GM18519 (cell line): Measurements from ENCODE around the gene C19orf38.

Experiments used
- ATAC-seq: cut with Tn5 transposase; IDR thresholded peaks from one replicate; pipeline ENCODE4 v1.9.1; 2021; ENCODE audit warnings: mild to moderate bottlenecking, moderate library complexity; ENCODE audit not compliant: unreplicated experiment, low FRiP score

C19orf38 gene

GRCh38 chr19:10848230-10848856, at the start of gene C19orf38:
C19orf38 (plus strand) TSS chr19:10848415; CDS start chr19:10848509, 94 bp downstream.
- ATAC-seq = no peak

GRCh38 chr19:10800488-10800887, 47.7 kb upstream of the C19orf38 start:
- ATAC-seq = no peak

- no peak for ATAC-seq
Observed at GRCh38 chr19:10802479-10802878, 45.7 kb upstream of the C19orf38 start.

GRCh38 chr19:10803252-10803651, 45.0 kb upstream of the C19orf38 start:
- ATAC-seq = no peak

GRCh38 chr19:10805065-10805757, 43.0 kb upstream of the C19orf38 start:
- ATAC-seq = no peak

GRCh38 chr19:10805758-10806247, 42.4 kb upstream of the C19orf38 start:
- no peak for ATAC-seq

- ATAC-seq = no peak
Observed at GRCh38 chr19:10808937-10809649, 39.1 kb upstream of the C19orf38 start.

- ATAC-seq = no peak
Observed at GRCh38 chr19:10809651-10810285, 38.4 kb upstream of the C19orf38 start.

- no peak for ATAC-seq
Observed at GRCh38 chr19:10811391-10812111, 36.7 kb upstream of the C19orf38 start.

- ATAC-seq = no peak
Observed at GRCh38 chr19:10812196-10812595, 36.0 kb upstream of the C19orf38 start.

GRCh38 chr19:10812902-10813404, 35.3 kb upstream of the C19orf38 start:
- ATAC-seq = no peak

GRCh38 chr19:10815007-10815536, 33.1 kb upstream of the C19orf38 start:
- no peak for ATAC-seq

GRCh38 chr19:10815969-10816644, 32.1 kb upstream of the C19orf38 start:
- ATAC-seq = no peak

GRCh38 chr19:10816691-10817090, 31.5 kb upstream of the C19orf38 start:
- no peak for ATAC-seq

- ATAC-seq = no peak
Observed at GRCh38 chr19:10817291-10818038, 30.8 kb upstream of the C19orf38 start.

- no peak for ATAC-seq
Observed at GRCh38 chr19:10818301-10819123, 29.7 kb upstream of the C19orf38 start.

- ATAC-seq = no peak
Observed at GRCh38 chr19:10819124-10820060, 28.8 kb upstream of the C19orf38 start.
